Adipocyte (in vitro differentiated cells): ENCODE results near the gene ZFYVE16.
"Not testable (repeated sequence)": the region's sequence is repeated elsewhere in the genome, so short reads cannot be mapped to it uniquely, and the experiment has no call there.

ENCODE experiments used
- DNase-seq: peaks from one replicate; pipeline ENCODE4 v3.0.0-alpha.2; 2015; ENCODE audit warnings: low read depth
- H3K27me3 ChIP-seq: replicated peaks from 2 replicates; pipeline ENCODE4 v1.7.0; 2013; ENCODE audit warnings: mild to moderate bottlenecking, low read length, moderate library complexity; ENCODE audit not compliant: control insufficient read depth, insufficient read depth
- H3K36me3 ChIP-seq: 2 replicates; pipeline ENCODE4 v1.7.0; 2013; ENCODE audit warnings: low read length, mild to moderate bottlenecking, moderate library complexity; ENCODE audit not compliant: control insufficient read depth, insufficient read depth, severe bottlenecking
- H3K4me1 ChIP-seq: 2 replicates; pipeline ENCODE4 v1.7.0; 2013; ENCODE audit warnings: mild to moderate bottlenecking, low read length, moderate library complexity; ENCODE audit not compliant: control insufficient read depth, insufficient read depth
- H3K4me3 ChIP-seq: 2 replicates; pipeline ENCODE4 v1.7.0; 2013; ENCODE audit warnings: mild to moderate bottlenecking, low read length, moderate library complexity
- H3K9ac ChIP-seq: 2 replicates; pipeline ENCODE4 v1.7.0; 2013; ENCODE audit warnings: mild to moderate bottlenecking, low read length, moderate library complexity
- H3K9me3 ChIP-seq: 2 replicates; pipeline ENCODE4 v1.7.0; 2013; ENCODE audit warnings: mild to moderate bottlenecking, low read length, moderate library complexity; ENCODE audit not compliant: control insufficient read depth

The ZFYVE16 gene

GRCh38 chr5:80389580-80389979 is 18.3 kb upstream of the ZFYVE16 start:
- Histone ChIP-seq H3K9ac (no peak overlapping the region), H3K36me3 (no peaks in the 10 kb centered on the region), H3K4me3 (no peak overlapping the region), H3K9me3 (no peaks in the 10 kb centered on the region), H3K4me1 (no peaks in the 10 kb centered on the region), H3K27me3 (peaks cover 3% of the 10 kb centered on the region)
- no peak for DNase-seq

- not testable (repeated sequence) for H3K27me3 ChIP-seq, H3K4me1 ChIP-seq, DNase-seq
Observed at GRCh38 chr5:80390413-80390812, 17.5 kb upstream of the ZFYVE16 start.

GRCh38 chr5:80391267-80391666 is 16.6 kb upstream of the ZFYVE16 start:
- not testable (repeated sequence) for H3K4me1 ChIP-seq, H3K4me3 ChIP-seq, H3K27me3 ChIP-seq, H3K9ac ChIP-seq, H3K36me3 ChIP-seq, H3K9me3 ChIP-seq, DNase-seq

More at GRCh38 chr5:80390413-80390812, 17.5 kb upstream of the ZFYVE16 start:
- not testable (repeated sequence) for H3K9ac ChIP-seq, H3K9me3 ChIP-seq, H3K36me3 ChIP-seq, H3K4me3 ChIP-seq

- H3K36me3 ChIP-seq, result no peaks in the 10 kb centered on the region
- no peaks in the 10 kb centered on the region for H3K27me3 ChIP-seq
- H3K4me3 ChIP-seq, result no peak overlapping the region
- no peaks in the 10 kb centered on the region for H3K9me3 ChIP-seq
- peaks cover 12% of the 10 kb centered on the region for H3K4me1 ChIP-seq
- H3K9ac ChIP-seq, result no peak overlapping the region
- DNase-seq, result peak; percentile 72
Observed at GRCh38 chr5:80399526-80400239, 8.2 kb upstream of the ZFYVE16 start.

GRCh38 chr5:80400368-80400767 is 7.5 kb upstream of the ZFYVE16 start:
- not testable (repeated sequence) for H3K36me3 ChIP-seq, H3K27me3 ChIP-seq, H3K9ac ChIP-seq, H3K9me3 ChIP-seq, H3K4me3 ChIP-seq, DNase-seq
- peaks cover 12% of the 10 kb centered on the region for H3K4me1 ChIP-seq

- H3K4me3 ChIP-seq, result no peak overlapping the region
- no peak overlapping the region for H3K9ac ChIP-seq
- H3K9me3 ChIP-seq, result no peaks in the 10 kb centered on the region
- peaks cover 17% of the 10 kb centered on the region for H3K4me1 ChIP-seq
- no peak for DNase-seq
- H3K27me3 ChIP-seq, result no peaks in the 10 kb centered on the region
- no peaks in the 10 kb centered on the region for H3K36me3 ChIP-seq
Observed at GRCh38 chr5:80403782-80404181, 4.1 kb upstream of the ZFYVE16 start.

DNA sequence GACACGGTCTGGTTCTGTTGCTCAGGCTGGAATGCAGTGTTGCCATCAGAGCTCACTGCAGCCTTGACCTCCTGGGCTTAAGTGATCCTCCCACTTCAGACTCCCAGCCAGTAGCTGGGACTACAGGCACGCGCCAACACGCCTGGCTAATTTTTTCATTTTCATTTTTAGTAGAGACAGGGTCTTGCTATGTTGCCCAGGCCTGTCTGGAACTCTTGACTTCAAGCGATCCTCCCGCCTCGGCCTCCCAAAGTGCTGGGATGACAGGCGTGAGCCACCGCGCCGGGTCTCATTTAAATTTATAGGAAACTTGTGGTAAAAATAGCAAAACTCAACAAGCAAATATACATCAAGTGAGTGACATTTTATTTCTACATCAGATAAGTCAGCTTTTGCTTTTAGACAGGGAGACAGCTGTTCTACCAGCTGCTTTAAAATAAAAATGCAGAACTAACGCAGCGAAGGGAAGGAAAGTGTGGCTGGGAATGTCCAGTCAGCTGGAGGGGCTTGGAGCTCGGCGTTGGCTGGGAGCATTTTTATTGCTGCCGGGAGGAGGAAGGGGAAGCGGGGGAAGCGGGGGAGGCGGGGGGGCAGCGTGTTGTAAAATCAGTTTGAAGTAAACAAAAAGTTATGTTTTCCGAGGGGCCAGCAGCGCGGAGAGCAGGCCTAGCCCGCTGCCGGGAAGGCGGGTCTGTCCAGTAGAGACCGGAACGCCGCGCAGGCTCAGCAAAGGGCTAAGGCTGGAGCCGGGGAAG is 707 bp upstream of the ZFYVE16 start:
- no peaks in the 10 kb centered on the region for H3K9me3 ChIP-seq
- peaks cover 21% of the 10 kb centered on the region for H3K4me1 ChIP-seq
- H3K27me3 ChIP-seq, result no peaks in the 10 kb centered on the region
- peak overlapping the region; percentile 97 for H3K9ac ChIP-seq
- H3K36me3 ChIP-seq, result no peaks in the 10 kb centered on the region
- no peak for DNase-seq
- peak overlapping the region; percentile 87 for H3K4me3 ChIP-seq

GRCh38 chr5:80408484-80409366 is 861 bp downstream of the ZFYVE16 start:
- Histone ChIP-seq H3K9me3 (no peaks in the 10 kb centered on the region), H3K27me3 (no peaks in the 10 kb centered on the region), H3K36me3 (no peaks in the 10 kb centered on the region), H3K9ac (peak overlapping the region; percentile 97), H3K4me3 (peak overlapping the region; percentile 87), H3K4me1 (peaks cover 21% of the 10 kb centered on the region)
- peak; percentile 87 for DNase-seq

GRCh38 chr5:80409367-80409966 is 1.6 kb downstream of the ZFYVE16 start:
- Histone ChIP-seq H3K4me3 (peak overlapping the region; percentile 87), H3K27me3 (no peaks in the 10 kb centered on the region)

DNA sequence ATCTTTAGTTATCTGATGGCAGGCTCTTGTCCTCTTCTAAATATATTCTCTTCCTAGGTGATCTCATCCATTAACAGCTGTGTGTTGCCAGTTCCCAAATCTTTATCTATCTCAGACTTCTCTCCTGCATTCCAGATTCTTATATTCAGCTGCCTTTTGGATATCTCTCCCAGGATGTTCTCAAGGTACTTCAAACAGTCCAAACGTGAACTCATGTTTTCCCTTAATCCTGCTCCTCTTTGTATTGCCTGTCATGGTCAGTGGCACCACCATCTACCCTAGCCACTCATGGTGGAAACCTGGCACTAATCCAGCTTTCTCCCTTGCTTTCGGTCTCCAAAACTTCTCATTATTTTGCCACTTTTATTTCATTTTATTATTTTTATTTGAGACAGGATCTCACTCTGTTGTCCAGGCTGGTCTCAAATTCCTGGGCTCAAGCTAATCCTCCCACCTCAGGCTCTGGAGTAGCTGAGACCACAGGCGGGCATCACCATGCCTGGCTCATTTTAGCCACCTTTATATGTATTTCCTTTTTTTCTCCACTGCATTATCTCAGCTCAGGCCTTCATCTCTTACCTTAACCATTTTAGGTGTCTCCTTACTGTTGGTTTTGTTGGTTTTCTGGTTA is 3.8 kb downstream of the ZFYVE16 start:
- Histone ChIP-seq H3K4me1 (peaks cover 25% of the 10 kb centered on the region), H3K27me3 (no peaks in the 10 kb centered on the region), H3K9ac (no peak overlapping the region), H3K36me3 (no peaks in the 10 kb centered on the region), H3K4me3 (no peak overlapping the region), H3K9me3 (no peaks in the 10 kb centered on the region)
- DNase-seq, result no peak

More at GRCh38 chr5:80409367-80409966, 1.6 kb downstream of the ZFYVE16 start:
- Histone ChIP-seq H3K36me3 (no peaks in the 10 kb centered on the region), H3K9ac (peak overlapping the region; percentile 97), H3K9me3 (no peaks in the 10 kb centered on the region), H3K4me1 (peaks cover 26% of the 10 kb centered on the region)
- DNase-seq, result peak; percentile 7
